ENCODE data around the gene C1orf159. TPM values are rescaled to one million over a fixed set of nuclear protein-coding genes. Genes with fewer than 3 reads are reported as not detected.

Gene C1orf159
- total RNA-seq, 4 donors from 2014 or later: 2.8 to 6.4 (median 5.3) TPM

GRCh38 chr1:1163538-1164070, 47.7 kb upstream of the C1orf159 start:
- in situ Hi-C loops (cut with MboI; ENCODE audit: low sequenced_read_pairs in 4 of 4): no loop called here

GRCh38 chr1:1162597-1163537, 47.0 kb upstream of the C1orf159 start:
- Histone ChIP-seq H3K27me3 (peaks cover 0 to 13% (median 3%) of the 10 kb centered on the region in 3 donors), H3K4me3 (no peak overlapping the region), H3K9me3 (no peaks in the 10 kb centered on the region), H3K36me3 (no peaks in the 10 kb centered on the region), H3K4me1 (peaks cover 4 to 21% of the 10 kb centered on the region in 2 donors), H3K27ac (no peak overlapping the region)
- ATAC-seq: no peak
- intact Hi-C loops (cut with DNase I; ENCODE audit: low total_unique reads) (no loop called here), in situ Hi-C loops (cut with MboI; ENCODE audit: low sequenced_read_pairs in 4 of 4) (no loop called here)
- no peak for DNase-seq
- TF ChIP-seq POLR2A (IDR thresholded peaks at IDR 0.05) (no peak), CTCF (IDR thresholded peaks at IDR 0.05 in 4 of 5, conservative IDR thresholded peaks at IDR 0.05 in 1 of 5) (no peak)

More at GRCh38 chr1:1163538-1164070, 47.7 kb upstream of the C1orf159 start:
- no peak for DNase-seq
- Histone ChIP-seq H3K9me3 (no peaks in the 10 kb centered on the region), H3K36me3 (no peaks in the 10 kb centered on the region), H3K4me1 (peaks cover 4 to 15% of the 10 kb centered on the region in 2 donors), H3K4me3 (no peak overlapping the region), H3K27me3 (peaks cover 0 to 10% (median 0%) of the 10 kb centered on the region in 3 donors), H3K27ac (no peak overlapping the region)
- no peak for TF ChIP-seq POLR2A (IDR thresholded peaks at IDR 0.05)
- TF ChIP-seq CTCF (IDR thresholded peaks at IDR 0.05 in 4 of 5, conservative IDR thresholded peaks at IDR 0.05 in 1 of 5): no peak
- ATAC-seq: no peak
- intact Hi-C loops (cut with DNase I; ENCODE audit: low total_unique reads): no loop called here

- no peak overlapping the region for H3K27ac ChIP-seq
- no peak overlapping the region for H3K4me3 ChIP-seq
- peaks cover 4 to 25% of the 10 kb centered on the region in 2 donors for H3K4me1 ChIP-seq
- DNase-seq (no peak), ATAC-seq (no peak)
- peaks cover 0 to 13% (median 4%) of the 10 kb centered on the region in 3 donors for H3K27me3 ChIP-seq
- no peaks in the 10 kb centered on the region for H3K9me3 ChIP-seq
- intact Hi-C loops (cut with DNase I; ENCODE audit: low total_unique reads) (no loop called here), in situ Hi-C loops (cut with MboI; ENCODE audit: low sequenced_read_pairs in 4 of 4) (no loop called here)
- H3K36me3 ChIP-seq: no peaks in the 10 kb centered on the region
- TF ChIP-seq POLR2A (IDR thresholded peaks at IDR 0.05): no peak
- TF ChIP-seq CTCF (IDR thresholded peaks at IDR 0.05 in 4 of 5, conservative IDR thresholded peaks at IDR 0.05 in 1 of 5): no peak
These were observed 45.8 kb upstream of the C1orf159 start for GRCh38 chr1:1161683-1162079.

- Histone ChIP-seq H3K4me1 (peaks cover 4 to 23% of the 10 kb centered on the region in 2 donors), H3K4me3 (no peak overlapping the region), H3K27ac (no peak overlapping the region), H3K27me3 (peaks cover 0 to 14% (median 4%) of the 10 kb centered on the region in 3 donors), H3K9me3 (no peaks in the 10 kb centered on the region), H3K36me3 (no peaks in the 10 kb centered on the region)
- DNase-seq (no peak), ATAC-seq (no peak)
- TF ChIP-seq CTCF (IDR thresholded peaks at IDR 0.05 in 4 of 5, conservative IDR thresholded peaks at IDR 0.05 in 1 of 5) (no peak), POLR2A (IDR thresholded peaks at IDR 0.05) (no peak)
- intact Hi-C loops (cut with DNase I; ENCODE audit: low total_unique reads) (no loop called here), in situ Hi-C loops (cut with MboI; ENCODE audit: low sequenced_read_pairs in 4 of 4) (no loop called here)
These were observed 45.3 kb upstream of the C1orf159 start for GRCh38 chr1:1161078-1161682.

All from gastrocnemius medialis (tissue), 4 donors.